ENCODE results near the gene CAPN14.

The CAPN14 gene

GRCh38 chr2:31217465-31218200, at the start of gene CAPN14:
CAPN14 (minus strand) TSS chr2:31217515; CDS start chr2:31205447, 12,068 bp downstream.
- no peak for DNase-seq (ENCODE audit: low read depth)

- no peak for DNase-seq (ENCODE audit: low read depth)
Observed at GRCh38 chr2:31266804-31267203, 49.5 kb upstream of the CAPN14 start.

GRCh38 chr2:31265234-31265633, 47.9 kb upstream of the CAPN14 start:
- DNase-seq (ENCODE audit: low read depth), result no peak

GRCh38 chr2:31263636-31264190, 46.4 kb upstream of the CAPN14 start:
- DNase-seq (ENCODE audit: low read depth), result no peak

- DNase-seq (ENCODE audit: low read depth), result no peak
Observed at GRCh38 chr2:31260870-31261269, 43.6 kb upstream of the CAPN14 start.

GRCh38 chr2:31259075-31259474, 41.8 kb upstream of the CAPN14 start:
- DNase-seq (ENCODE audit: low read depth), result no peak

- no peak for DNase-seq (ENCODE audit: low read depth)
Observed at GRCh38 chr2:31258351-31258750, 41.0 kb upstream of the CAPN14 start.

- no peak for DNase-seq (ENCODE audit: low read depth)
Observed at GRCh38 chr2:31256611-31257382, 39.5 kb upstream of the CAPN14 start.

- DNase-seq (ENCODE audit: low read depth), result no peak
Observed at GRCh38 chr2:31255911-31256571, 38.7 kb upstream of the CAPN14 start.

GRCh38 chr2:31254237-31255203, 37.2 kb upstream of the CAPN14 start:
- no peak for DNase-seq (ENCODE audit: low read depth)

GRCh38 chr2:31253356-31254131, 36.2 kb upstream of the CAPN14 start:
- no peak for DNase-seq (ENCODE audit: low read depth)

GRCh38 chr2:31251851-31252250, 34.5 kb upstream of the CAPN14 start:
- DNase-seq (ENCODE audit: low read depth), result no peak

GRCh38 chr2:31251018-31251417, 33.7 kb upstream of the CAPN14 start:
- DNase-seq (ENCODE audit: low read depth), result no peak

GRCh38 chr2:31249009-31249690, 31.8 kb upstream of the CAPN14 start:
- DNase-seq (ENCODE audit: low read depth), result no peak

- DNase-seq (ENCODE audit: low read depth), result no peak
Observed at GRCh38 chr2:31248139-31248538, 30.8 kb upstream of the CAPN14 start.

GRCh38 chr2:31247711-31248110, 30.4 kb upstream of the CAPN14 start:
- DNase-seq (ENCODE audit: low read depth), result no peak

GRCh38 chr2:31246184-31246852, 29.0 kb upstream of the CAPN14 start:
- no peak for DNase-seq (ENCODE audit: low read depth)

- DNase-seq (ENCODE audit: low read depth), result no peak
Observed at GRCh38 chr2:31244101-31244500, 26.8 kb upstream of the CAPN14 start.

GRCh38 chr2:31243053-31243452, 25.7 kb upstream of the CAPN14 start:
- DNase-seq (ENCODE audit: low read depth), result no peak
